Activated T-helper 1 cell treated with anti-CD3 and anti-CD28 coated beads, Interleukin-12 subunit alpha, Interleukin-12 subunit beta, Interleukin-2, Interleukin-4 antibody, amounts not matched to agents 30 ng/mL and 10 ng/mL and 1 ng/mL, durations not matched to agents 14 hours and 24 hours and 36 hours (primary cell): ENCODE measurements around the gene NFIA. TPM values are rescaled to one million over a fixed set of nuclear protein-coding genes. Genes with fewer than 3 reads are reported as not detected.

Experiments used
- DNase-seq: peaks from one replicate; pipeline ENCODE4 v3.0.0; 2021; ENCODE audit warnings: low spot score
- H3K27ac Mint-ChIP-seq: one replicate; pipeline ENCODE4 v1.8.0; 2021; ENCODE audit warnings: mild to moderate bottlenecking, mixed read lengths
- H3K27me3 Mint-ChIP-seq: one replicate; pipeline ENCODE4 v1.8.0; 2022; ENCODE audit warnings: mild to moderate bottlenecking, moderate library complexity, mixed read lengths; ENCODE audit not compliant: insufficient read depth
- H3K36me3 Mint-ChIP-seq: one replicate; pipeline ENCODE4 v1.8.0; 2021; ENCODE audit warnings: low read depth, mixed read lengths
- H3K4me1 Mint-ChIP-seq: one replicate; pipeline ENCODE4 v1.8.0; 2021; ENCODE audit warnings: low read depth, mixed read lengths
- H3K4me3 Mint-ChIP-seq: one replicate; pipeline ENCODE4 v1.8.0; 2021; ENCODE audit warnings: mild to moderate bottlenecking, moderate library complexity, mixed read lengths
- H3K9me3 Mint-ChIP-seq: one replicate; pipeline ENCODE4 v1.8.0; 2021; ENCODE audit warnings: mixed read lengths
- intact Hi-C: fragments of 100-400 bp; cut with micrococcal nuclease; formaldehyde crosslinking; loops from one replicate; pipeline ENCODE4 v1.15.1; 2024
- total RNA-seq: library from RNA; stranded (reverse); gene quantifications from 2 replicates; pipeline ENCODE4 v1.2.3, GENCODE V29; 2022

NFIA gene
- total RNA-seq, 1 donor from 2014 or later = 0.41 TPM

DNA sequence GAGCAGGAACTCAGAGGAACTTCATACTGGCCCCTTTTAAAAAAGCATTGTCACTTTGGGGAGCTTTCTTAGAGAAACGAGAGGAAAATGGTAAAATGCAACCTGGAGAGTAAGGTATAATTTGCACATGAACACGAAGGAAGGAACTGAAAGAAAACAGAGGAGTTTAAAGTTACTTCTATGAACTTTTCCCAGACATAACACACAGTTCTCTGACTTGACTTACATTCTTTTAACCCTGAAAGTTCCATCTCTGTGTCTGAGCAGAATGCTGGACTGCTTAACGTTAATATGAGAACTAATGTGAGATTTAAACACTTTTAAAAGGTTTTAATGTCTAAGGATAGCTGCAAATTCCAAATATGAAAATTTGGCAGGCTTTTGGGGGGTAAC is 102.3 kb downstream of the NFIA start:
- H3K9me3 Mint-ChIP-seq = no peaks in the 10 kb centered on the region
- intact Hi-C loops = no loop called here
- no peaks in the 10 kb centered on the region for H3K4me1 Mint-ChIP-seq
- peaks cover 1% of the 10 kb centered on the region for H3K27me3 Mint-ChIP-seq
- DNase-seq = no peak
- H3K36me3 Mint-ChIP-seq = no peaks in the 10 kb centered on the region
- no peak overlapping the region for H3K27ac Mint-ChIP-seq
- no peak overlapping the region for H3K4me3 Mint-ChIP-seq

DNA sequence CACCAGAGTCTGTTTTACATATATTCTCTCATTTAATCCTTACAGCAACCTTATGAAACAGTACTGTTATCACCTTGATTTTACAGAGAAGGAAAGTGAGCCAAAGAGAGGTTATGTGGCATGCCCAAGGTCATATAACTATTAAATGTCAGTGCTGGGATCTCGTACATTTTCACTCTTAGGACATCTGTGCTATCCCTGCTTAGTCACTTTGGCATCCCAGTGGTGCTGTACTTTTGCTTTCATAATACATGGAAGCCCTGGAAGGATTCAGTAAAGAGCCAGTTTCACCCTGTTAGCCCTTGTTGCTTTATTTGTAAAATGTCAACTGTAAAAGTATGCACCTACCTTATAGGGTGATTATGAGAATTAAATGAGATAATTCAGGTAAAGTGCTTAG is 104.4 kb downstream of the NFIA start:
- DNase-seq = no peak

DNA sequence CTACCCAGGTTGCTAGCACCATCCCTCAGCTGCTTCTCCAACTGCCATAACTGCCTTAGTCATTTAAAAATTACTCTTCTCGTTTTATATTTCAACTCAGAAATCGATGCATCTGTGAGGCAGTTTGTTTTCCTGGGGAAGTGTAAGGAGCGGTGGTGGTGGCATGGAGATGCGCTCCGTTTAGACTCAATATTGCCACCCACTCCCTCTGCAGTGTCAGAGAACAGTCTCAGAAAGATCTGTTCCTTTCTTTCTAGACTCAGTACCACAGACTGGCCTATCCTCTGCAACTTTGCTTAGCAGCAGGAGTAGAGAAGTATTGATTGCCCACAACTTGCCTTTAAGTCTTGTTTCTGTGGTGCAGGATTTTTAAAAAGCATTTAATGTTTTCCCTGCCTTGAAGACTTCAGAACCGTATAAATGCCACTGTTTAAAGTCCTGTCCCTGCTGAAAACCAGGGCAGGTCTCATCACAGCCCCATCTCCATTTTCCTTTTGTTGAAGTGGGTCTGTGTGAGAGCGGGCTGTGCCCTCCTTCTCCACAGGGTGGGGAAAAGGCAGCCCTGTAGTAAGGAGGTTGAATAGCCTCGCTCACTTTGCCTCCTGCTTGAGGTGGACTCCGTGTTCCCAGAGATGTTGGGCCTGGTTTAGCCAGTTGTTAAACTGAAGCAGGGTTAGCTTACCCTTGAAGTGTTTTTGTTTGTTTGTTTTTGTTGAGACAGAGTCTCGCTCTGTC is 105.2 kb downstream of the NFIA start:
- no peaks in the 10 kb centered on the region for H3K9me3 Mint-ChIP-seq
- DNase-seq = no peak
- intact Hi-C loops = no loop called here
- H3K4me3 Mint-ChIP-seq = no peak overlapping the region
- no peaks in the 10 kb centered on the region for H3K36me3 Mint-ChIP-seq
- no peak overlapping the region for H3K27ac Mint-ChIP-seq
- H3K27me3 Mint-ChIP-seq = no peaks in the 10 kb centered on the region
- H3K4me1 Mint-ChIP-seq = no peaks in the 10 kb centered on the region

More for the DNA sequence above, 104.4 kb downstream of the NFIA start:
- no peaks in the 10 kb centered on the region for H3K9me3 Mint-ChIP-seq
- intact Hi-C loops = no loop called here
- H3K27me3 Mint-ChIP-seq = no peaks in the 10 kb centered on the region
- no peaks in the 10 kb centered on the region for H3K4me1 Mint-ChIP-seq
- H3K36me3 Mint-ChIP-seq = no peaks in the 10 kb centered on the region
- H3K27ac Mint-ChIP-seq = no peak overlapping the region
- H3K4me3 Mint-ChIP-seq = no peak overlapping the region

DNA sequence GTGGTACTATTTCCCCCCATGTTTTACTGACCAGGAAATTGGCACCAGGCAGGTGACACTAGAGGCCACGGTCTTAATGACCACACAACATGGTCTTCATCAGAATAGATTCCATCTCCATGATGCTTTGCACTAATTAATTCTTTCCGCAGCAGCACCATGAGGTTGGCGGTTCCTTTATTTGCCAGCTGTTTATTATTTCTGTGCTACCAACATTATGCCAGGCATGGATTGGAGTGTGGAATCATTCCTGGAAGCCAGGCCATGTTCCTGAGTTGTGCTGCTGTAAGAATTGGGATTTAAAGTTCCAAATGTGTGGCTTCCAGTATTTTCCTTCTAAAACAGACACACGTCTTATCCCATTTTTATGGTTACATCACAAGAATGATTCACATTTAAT is 107.8 kb downstream of the NFIA start:
- no peaks in the 10 kb centered on the region for H3K9me3 Mint-ChIP-seq
- H3K4me3 Mint-ChIP-seq = no peak overlapping the region
- no peaks in the 10 kb centered on the region for H3K36me3 Mint-ChIP-seq
- peaks cover 1% of the 10 kb centered on the region for H3K27me3 Mint-ChIP-seq
- DNase-seq = no peak
- H3K27ac Mint-ChIP-seq = no peak overlapping the region
- intact Hi-C loops = no loop called here
- no peaks in the 10 kb centered on the region for H3K4me1 Mint-ChIP-seq

DNA sequence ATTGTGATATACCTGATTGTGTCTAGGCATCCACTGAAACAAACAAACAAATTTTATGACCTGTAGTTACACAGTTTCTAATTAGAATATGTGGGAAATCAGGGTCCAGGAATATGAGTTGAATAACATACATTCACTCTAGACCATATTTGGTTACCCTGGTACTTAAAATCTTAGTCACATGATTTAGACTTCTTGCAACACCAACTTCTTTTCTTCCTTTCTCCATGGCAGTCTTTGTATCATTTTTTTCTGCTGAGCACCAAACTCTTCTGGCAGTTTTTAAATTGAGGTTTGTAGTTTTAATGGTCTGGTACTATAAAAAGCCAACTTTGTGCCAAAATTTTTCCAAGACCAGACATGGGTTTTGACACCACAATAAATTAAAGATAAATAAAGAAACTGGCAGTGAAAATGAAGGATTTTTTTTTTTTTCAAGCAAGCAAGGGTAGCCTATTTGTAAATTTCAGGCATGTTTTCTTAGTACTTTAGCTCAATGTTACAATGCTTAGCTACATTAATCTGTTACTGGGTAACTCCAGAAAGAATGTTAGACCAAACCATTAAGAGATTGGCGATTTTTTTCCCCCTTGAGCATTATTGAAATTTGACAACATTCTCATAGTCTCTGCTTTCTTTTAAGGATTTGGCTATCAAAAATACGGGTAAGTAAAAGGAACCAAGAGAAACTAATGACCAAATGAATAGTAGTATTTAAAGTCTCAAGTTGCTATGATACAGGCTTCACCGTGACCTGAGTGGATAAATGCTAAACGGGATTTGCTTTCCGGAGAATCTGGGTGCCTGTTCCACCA is 108.5 kb downstream of the NFIA start:
- Mint-ChIP-seq H3K4me1 (no peaks in the 10 kb centered on the region), H3K27ac (no peak overlapping the region), H3K4me3 (no peak overlapping the region), H3K27me3 (peaks cover 1% of the 10 kb centered on the region), H3K9me3 (no peaks in the 10 kb centered on the region), H3K36me3 (no peaks in the 10 kb centered on the region)
- intact Hi-C loops = no loop called here
- DNase-seq = no peak

DNA sequence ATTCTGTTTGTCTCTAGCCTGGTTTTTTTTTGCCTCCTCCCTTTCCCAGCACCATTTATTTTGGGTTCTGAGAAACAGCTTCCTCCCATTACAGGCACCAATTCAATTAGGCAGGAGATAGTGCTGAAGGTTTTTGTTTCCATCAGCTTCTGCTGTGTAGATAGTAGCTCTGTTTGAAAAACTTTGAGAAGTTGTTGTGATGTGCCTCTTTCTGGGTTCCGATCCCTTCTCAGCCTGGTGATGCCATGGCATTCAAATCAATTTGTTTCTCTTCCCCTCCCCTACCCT is 109.0 kb downstream of the NFIA start:
- intact Hi-C loops = no loop called here
- H3K27ac Mint-ChIP-seq = no peak overlapping the region
- H3K27me3 Mint-ChIP-seq = peaks cover 1% of the 10 kb centered on the region
- no peaks in the 10 kb centered on the region for H3K9me3 Mint-ChIP-seq
- H3K4me1 Mint-ChIP-seq = no peaks in the 10 kb centered on the region
- DNase-seq = no peak
- no peaks in the 10 kb centered on the region for H3K36me3 Mint-ChIP-seq
- no peak overlapping the region for H3K4me3 Mint-ChIP-seq

DNA sequence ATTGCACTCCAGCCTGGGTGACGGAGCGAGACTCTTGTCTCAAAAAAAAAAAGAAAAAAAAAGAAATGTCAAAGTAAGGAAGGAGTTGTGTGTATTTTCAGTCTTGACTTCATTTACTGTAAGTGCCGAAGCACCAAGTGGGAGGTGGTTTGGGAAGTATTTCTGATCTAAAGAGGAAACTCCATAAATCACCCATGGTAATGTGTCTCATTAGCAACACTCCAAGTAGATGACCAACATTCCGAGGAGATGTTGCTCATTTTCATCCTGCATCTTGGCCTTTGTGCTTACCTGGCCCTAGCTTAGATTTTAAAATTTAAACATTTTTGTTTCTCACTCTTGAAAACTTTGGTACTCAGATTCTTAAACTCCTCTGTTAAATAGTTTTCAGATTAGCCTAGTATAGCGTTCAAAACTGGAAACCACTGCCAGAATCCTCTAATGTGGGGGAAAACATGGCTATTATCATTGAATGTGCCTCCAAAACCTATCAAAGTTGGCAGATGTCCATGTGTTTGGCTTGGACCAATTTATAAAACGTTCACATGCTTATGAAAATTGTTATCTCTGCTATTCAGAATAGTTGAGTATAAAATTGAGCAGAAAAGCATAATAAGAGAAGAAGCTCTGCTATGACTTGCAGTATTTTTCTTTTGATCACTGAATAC is 110.4 kb downstream of the NFIA start:
- Mint-ChIP-seq H3K36me3 (no peaks in the 10 kb centered on the region), H3K27ac (no peak overlapping the region), H3K27me3 (peaks cover 1% of the 10 kb centered on the region), H3K9me3 (no peaks in the 10 kb centered on the region), H3K4me3 (no peak overlapping the region), H3K4me1 (no peaks in the 10 kb centered on the region)
- intact Hi-C loops = no loop called here
- no peak for DNase-seq

DNA sequence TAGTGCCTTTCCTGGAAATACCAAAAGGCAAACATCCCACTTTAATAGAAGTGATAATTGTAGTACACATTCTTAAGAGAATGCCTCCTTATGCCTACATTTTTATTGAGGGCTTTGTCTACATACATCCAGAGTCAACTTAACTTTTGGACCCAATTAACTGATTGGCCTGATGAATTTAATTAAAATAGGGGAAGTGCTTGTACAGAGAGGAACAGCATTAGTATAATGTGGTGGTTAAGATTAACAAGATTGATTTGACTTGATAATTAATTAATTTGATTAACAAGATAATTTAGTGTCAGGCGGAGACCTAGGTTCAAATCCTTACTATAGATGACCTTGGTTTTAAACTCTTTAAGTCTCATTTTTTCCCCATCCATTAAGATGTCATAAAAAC is 111.4 kb downstream of the NFIA start:
- Mint-ChIP-seq H3K9me3 (no peaks in the 10 kb centered on the region), H3K4me1 (no peaks in the 10 kb centered on the region), H3K4me3 (no peak overlapping the region), H3K27ac (no peak overlapping the region), H3K27me3 (peaks cover 5% of the 10 kb centered on the region), H3K36me3 (no peaks in the 10 kb centered on the region)
- no peak for DNase-seq
- intact Hi-C loops = no loop called here

DNA sequence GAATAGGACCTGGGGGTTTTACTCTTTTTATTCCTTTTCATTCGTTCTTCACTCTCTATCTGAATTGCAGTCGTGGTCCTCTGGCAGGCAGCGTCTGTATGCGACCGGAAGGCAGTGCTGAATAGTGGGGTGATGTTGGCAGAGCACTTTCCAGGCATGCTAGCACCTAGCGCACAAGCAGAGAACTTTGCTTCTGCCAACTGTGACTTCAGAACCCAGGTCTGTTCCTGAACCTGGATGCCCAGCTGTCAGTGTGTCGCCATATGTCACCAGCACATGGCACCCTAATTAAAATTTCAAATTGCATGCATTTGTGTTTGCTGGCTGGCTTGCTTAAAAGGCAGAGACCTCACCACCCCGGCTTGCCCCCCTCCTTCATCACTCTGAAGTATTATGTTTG is 116.2 kb downstream of the NFIA start:
- Mint-ChIP-seq H3K36me3 (no peaks in the 10 kb centered on the region), H3K9me3 (no peaks in the 10 kb centered on the region), H3K27me3 (peaks cover 11% of the 10 kb centered on the region), H3K4me1 (no peaks in the 10 kb centered on the region), H3K27ac (no peak overlapping the region), H3K4me3 (no peak overlapping the region)
- intact Hi-C loops = loop anchor here (5.0 kb wide), 1 partner anchor 154 kb away; no protein-coding TSS in a partner anchor
- DNase-seq = no peak

DNA sequence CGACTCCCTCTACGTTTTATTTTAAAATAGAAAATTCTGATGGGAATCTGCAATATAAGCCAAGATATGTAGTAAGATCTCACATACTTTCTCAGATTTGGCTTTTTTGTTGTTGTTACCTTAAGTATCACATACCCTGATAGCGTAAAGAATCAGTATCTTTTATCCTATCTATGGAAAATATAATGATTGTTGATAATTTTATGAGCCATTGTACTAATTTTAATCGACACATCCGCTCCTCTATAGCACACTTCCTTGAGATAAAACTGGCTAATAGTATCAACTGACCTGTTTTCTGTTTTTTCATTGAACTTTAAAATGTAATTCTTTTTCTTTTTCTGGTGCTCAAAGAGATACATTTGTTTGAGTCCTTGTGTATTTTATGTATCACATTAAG is 118.7 kb downstream of the NFIA start:
- no peaks in the 10 kb centered on the region for H3K4me1 Mint-ChIP-seq
- H3K27me3 Mint-ChIP-seq = peaks cover 10% of the 10 kb centered on the region
- intact Hi-C loops = loop anchor here (5.0 kb wide), 1 partner anchor 251 kb away; no protein-coding TSS in a partner anchor
- H3K9me3 Mint-ChIP-seq = no peaks in the 10 kb centered on the region
- H3K36me3 Mint-ChIP-seq = no peaks in the 10 kb centered on the region
- no peak overlapping the region for H3K27ac Mint-ChIP-seq
- no peak overlapping the region for H3K4me3 Mint-ChIP-seq
- DNase-seq = no peak

DNA sequence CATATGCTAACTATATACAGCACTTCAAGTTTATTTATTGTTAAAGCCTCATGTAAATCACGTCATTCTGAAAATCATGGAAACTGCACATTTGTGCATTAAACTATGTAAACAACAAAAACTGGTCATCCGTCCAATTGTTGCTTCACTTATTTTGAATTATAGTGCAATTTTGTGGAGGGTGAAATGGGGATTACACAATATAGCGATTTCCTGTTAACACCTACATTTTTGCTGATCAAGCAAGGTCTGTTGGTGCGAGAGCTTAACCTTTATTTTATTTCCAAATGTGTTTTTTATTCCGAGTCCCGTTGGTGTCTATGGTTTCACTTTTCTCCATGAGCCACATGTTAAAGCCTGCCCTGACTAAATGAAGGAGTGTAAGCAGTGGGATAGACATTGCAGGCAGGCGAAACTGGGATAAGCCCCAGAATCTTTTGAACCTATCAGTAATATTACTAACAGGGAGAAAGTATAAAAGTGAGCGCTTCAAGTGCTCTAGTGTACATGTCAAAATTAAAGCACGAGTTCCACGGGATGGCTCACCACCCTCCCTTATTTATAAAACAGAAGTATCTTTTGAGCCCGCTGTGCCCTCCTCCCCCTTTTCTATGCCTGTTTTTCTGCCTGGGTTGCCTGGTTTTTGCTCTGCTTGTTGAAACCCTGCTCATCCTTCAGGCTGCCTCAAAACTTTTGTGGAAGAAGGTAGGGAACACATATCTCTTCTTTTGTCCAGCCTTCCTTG is 120.7 kb downstream of the NFIA start:
- Mint-ChIP-seq H3K9me3 (no peaks in the 10 kb centered on the region), H3K4me3 (no peak overlapping the region), H3K4me1 (no peaks in the 10 kb centered on the region), H3K36me3 (no peaks in the 10 kb centered on the region), H3K27me3 (peaks cover 17% of the 10 kb centered on the region), H3K27ac (no peak overlapping the region)
- intact Hi-C loops = loop anchor here (5.0 kb wide), 1 partner anchor 249 kb away; no protein-coding TSS in a partner anchor
- no peak for DNase-seq

DNA sequence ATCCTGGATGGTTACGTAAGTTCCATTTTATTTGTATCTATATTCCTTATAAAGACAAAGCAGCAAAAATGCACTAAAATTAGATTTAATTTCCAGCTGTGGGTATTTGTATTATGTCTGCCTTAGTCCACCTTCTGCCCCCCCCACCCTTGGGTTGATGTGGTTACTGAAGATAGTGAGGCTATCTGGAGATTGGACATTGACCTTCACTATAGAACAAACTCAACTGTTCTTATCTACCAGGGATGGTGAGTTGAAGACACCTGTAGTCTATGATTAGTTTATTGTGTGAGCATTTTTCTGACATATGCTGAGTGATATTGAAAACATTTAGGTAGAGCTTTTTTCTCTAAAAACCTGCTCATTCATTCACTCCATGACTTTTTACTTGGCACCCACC is 122.2 kb downstream of the NFIA start:
- no peaks in the 10 kb centered on the region for H3K9me3 Mint-ChIP-seq
- H3K27me3 Mint-ChIP-seq = peaks cover 16% of the 10 kb centered on the region
- H3K27ac Mint-ChIP-seq = no peak overlapping the region
- intact Hi-C loops = loop anchor here (5.0 kb wide), 1 partner anchor 248 kb away; no protein-coding TSS in a partner anchor
- DNase-seq = no peak
- H3K36me3 Mint-ChIP-seq = no peaks in the 10 kb centered on the region
- no peak overlapping the region for H3K4me3 Mint-ChIP-seq
- no peaks in the 10 kb centered on the region for H3K4me1 Mint-ChIP-seq
